ENCODE measurements around the gene ZBTB7C. TPM values are rescaled to one million over a fixed set of nuclear protein-coding genes. Genes with fewer than 3 reads are reported as not detected.
A peak's percentile ranks its signal among the peaks of the same experiment; 100 is the strongest.

ZBTB7C gene
- total and polyA plus RNA-seq, 3 experiments from 2014 or later = 0.13 TPM; not detected in 2

DNA sequence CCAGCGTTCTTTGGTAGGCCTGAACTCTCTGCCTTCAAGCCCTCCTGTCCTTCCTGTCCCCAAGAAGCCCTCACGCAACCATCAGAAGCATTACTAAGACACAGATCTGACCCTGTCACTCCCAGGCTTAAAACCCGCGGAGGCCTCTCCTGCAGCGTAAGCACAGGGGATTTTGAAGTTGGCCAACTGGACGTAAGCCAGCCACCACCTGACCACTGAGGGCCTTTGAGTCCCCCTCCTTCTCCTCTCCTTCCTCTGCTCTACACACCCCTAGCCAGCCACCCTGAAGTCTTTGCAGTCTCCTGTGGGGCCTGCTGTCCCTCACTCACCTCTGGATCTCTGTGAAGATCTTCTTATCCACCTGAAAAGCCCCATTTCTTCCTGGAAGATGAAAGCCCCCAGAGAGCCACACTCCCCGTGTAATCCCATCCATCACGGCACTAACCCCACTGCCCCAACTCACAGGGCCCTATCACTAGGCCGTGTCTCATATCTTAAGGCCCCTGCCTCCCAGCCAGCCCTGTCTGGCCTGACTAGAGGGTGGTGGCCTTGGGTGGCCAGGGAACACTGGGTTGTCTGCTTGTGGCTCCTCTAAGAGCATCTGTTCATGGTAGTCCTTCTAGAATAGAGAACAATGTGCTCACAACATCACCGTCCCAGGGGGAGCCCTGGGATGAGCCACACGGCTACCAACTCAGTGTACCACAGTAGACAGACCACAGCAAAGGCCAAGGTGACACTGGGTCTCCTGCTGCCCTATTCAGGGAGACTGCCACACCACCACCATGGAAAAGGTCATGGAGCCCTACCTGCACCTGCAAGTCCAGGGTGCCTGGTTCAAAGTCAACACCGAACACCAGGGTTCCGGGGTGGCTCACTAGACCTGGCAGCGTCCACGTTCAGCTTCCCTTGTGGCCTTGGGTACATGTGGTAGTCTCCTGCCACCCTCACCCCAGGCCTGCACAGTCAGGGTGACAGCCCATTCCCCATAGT is 191.6 kb downstream of the ZBTB7C start:
- H3K4me1 Mint-ChIP-seq = no peaks in the 10 kb centered on the region
- CTCF ChIA-PET = no interaction called here

DNA sequence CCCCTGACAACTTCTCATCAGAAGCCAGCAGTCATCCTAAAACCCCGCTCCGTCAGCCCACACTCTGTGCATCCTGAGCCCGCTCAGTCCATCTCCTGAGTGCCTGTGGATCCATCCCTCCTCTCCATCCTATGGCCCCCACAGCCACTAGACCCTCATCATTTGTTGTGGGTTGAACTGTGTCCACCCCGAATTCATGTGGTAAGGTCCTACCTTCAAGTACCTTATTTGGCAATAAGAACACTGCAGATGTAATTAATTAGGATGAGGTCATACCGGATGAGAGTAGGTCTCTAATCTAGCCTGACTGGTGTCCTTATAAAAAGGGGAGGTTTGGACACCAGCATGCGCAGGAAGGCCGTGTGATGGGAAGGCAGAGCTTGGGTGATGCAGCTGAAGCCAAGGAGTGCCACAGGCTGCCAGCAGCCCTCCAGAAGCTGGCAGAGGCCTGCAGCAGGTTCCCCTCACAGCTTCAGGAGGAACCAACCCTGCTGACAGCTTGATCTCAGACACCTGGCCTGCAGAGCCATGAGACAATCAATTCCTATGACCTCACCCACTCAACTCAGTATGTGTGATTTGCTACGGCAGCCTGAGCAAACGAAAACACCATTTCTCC is 192.4 kb downstream of the ZBTB7C start:
- Mint-ChIP-seq H3K4me1 (no peaks in the 10 kb centered on the region), H3K27me3 (peaks cover 3 to 6% of the 10 kb centered on the region in 2 donors), H3K9me3 (peaks cover 0 to 3% (median 0%) of the 10 kb centered on the region in 5 donors), H3K36me3 (no peaks in the 10 kb centered on the region), H3K27ac (no peak overlapping the region), H3K4me3 (no peak overlapping the region)
- POLR2A ChIA-PET = no interaction called here
- Histone ChIP-seq H3K36me3 (ENCODE audit: insufficient read depth, low read length) (no peaks in the 10 kb centered on the region), H3K4me1 (ENCODE audit: insufficient read depth, low read length) (no peaks in the 10 kb centered on the region), H3K9me3 (ENCODE audit: low read length) (no peaks in the 10 kb centered on the region), H3K4me3 (ENCODE audit: low read length) (no peak overlapping the region), H3K27me3 (ENCODE audit: insufficient read depth, low read length, poor library complexity, severe bottlenecking) (no peaks in the 10 kb centered on the region), H3K27ac (ENCODE audit: low read depth, low read length) (no peak overlapping the region)
- CTCF ChIA-PET = no interaction called here
- DNase-seq = no peak

More for the DNA sequence above, 191.6 kb downstream of the ZBTB7C start:
- Histone ChIP-seq H3K27ac (ENCODE audit: low read depth, low read length) (no peak overlapping the region), H3K36me3 (ENCODE audit: insufficient read depth, low read length) (no peaks in the 10 kb centered on the region), H3K4me1 (ENCODE audit: insufficient read depth, low read length) (no peaks in the 10 kb centered on the region), H3K9me3 (ENCODE audit: low read length) (no peaks in the 10 kb centered on the region), H3K4me3 (ENCODE audit: low read length) (no peak overlapping the region), H3K27me3 (ENCODE audit: insufficient read depth, low read length, poor library complexity, severe bottlenecking) (no peaks in the 10 kb centered on the region)
- H3K9me3 Mint-ChIP-seq = peaks cover 0 to 3% (median 0%) of the 10 kb centered on the region in 5 donors
- no peak for DNase-seq
- peaks cover 3 to 6% of the 10 kb centered on the region in 2 donors for H3K27me3 Mint-ChIP-seq
- POLR2A ChIA-PET = no interaction called here
- H3K4me3 Mint-ChIP-seq = no peak overlapping the region
- H3K27ac Mint-ChIP-seq = no peak overlapping the region
- no peaks in the 10 kb centered on the region for H3K36me3 Mint-ChIP-seq

DNA sequence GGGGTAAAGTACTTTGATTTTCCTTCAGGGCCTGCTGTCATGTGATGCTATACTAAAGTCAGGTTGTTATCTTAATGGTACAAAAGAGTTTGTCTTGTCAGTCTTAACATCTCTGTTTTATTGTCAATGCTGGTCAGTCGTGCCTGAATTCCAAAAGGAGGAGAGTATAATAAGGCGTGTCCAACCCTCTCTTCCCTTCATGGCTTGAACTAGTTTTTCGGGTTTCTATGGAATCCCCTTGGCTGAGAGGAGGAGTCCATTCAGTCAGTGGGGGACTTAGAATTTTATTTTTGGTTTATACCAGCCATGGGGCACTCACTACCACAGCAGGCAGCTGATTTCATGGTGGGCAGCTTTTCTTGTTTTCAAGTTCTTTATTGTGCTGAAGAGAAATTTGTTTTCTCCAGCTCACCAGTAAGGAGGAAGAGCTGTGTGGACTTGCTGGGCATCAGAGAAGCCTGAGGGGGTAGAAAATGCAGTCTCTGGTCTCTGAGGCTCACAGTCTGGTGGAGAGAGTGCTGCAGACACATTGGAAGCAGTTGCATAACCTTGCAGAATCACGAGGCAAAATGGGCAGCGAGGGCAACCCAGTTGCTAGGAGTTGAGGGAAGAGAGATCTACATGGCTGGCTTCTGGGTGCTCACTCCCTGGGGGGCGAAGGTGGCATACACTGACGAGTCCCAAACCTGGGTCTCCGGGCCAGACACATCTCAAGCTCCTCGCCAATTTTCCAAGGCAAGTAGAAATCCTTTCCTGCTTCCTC is 193.1 kb downstream of the ZBTB7C start:
- Histone ChIP-seq H3K27me3 (ENCODE audit: insufficient read depth, low read length, poor library complexity, severe bottlenecking) (no peaks in the 10 kb centered on the region), H3K9me3 (ENCODE audit: low read length) (no peaks in the 10 kb centered on the region), H3K36me3 (ENCODE audit: insufficient read depth, low read length) (no peaks in the 10 kb centered on the region), H3K4me1 (ENCODE audit: insufficient read depth, low read length) (no peaks in the 10 kb centered on the region), H3K4me3 (ENCODE audit: low read length) (no peak overlapping the region), H3K27ac (ENCODE audit: low read depth, low read length) (no peak overlapping the region)
- ChIA-PET CTCF (no interaction called here), POLR2A (no interaction called here)
- no peak overlapping the region for H3K4me3 Mint-ChIP-seq
- no peaks in the 10 kb centered on the region for H3K4me1 Mint-ChIP-seq
- no peak overlapping the region for H3K27ac Mint-ChIP-seq
- no peaks in the 10 kb centered on the region for H3K36me3 Mint-ChIP-seq
- peaks cover 3 to 6% of the 10 kb centered on the region in 2 donors for H3K27me3 Mint-ChIP-seq
- no peak for DNase-seq
- peaks cover 0 to 3% (median 0%) of the 10 kb centered on the region in 5 donors for H3K9me3 Mint-ChIP-seq

DNA sequence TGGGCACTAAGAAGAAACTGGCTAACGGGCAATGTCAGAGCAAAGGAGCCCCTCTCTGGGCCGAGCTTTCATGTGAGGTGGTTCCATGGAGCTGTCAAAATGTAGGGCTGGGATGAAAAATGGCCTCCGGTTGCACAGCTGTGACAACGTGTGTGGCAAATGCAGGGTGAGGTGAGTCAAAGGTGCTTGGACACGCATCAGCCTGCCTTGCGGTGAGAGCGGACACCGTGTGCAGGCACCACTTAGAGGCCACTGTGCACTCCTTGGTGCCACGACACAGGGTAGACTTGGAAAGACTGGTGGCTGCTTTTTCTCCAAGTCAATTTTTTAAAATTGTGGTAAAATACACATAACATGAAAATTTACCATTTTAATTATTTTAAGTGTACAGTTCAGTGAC is 195.4 kb downstream of the ZBTB7C start:
- H3K4me1 ChIP-seq (ENCODE audit: insufficient read depth, low read length) = no peaks in the 10 kb centered on the region
- Mint-ChIP-seq H3K36me3 (no peaks in the 10 kb centered on the region), H3K4me3 (no peak overlapping the region), H3K9me3 (peaks cover 0 to 3% (median 0%) of the 10 kb centered on the region in 5 donors), H3K27me3 (peaks cover 3 to 9% of the 10 kb centered on the region in 2 donors), H3K27ac (no peak overlapping the region), H3K4me1 (no peaks in the 10 kb centered on the region)
- no peak overlapping the region for H3K27ac ChIP-seq (ENCODE audit: low read depth, low read length)
- no peak for DNase-seq
- no peaks in the 10 kb centered on the region for H3K36me3 ChIP-seq (ENCODE audit: insufficient read depth, low read length)
- CTCF ChIA-PET = interaction anchor here (1.3 kb wide), 1 partner anchor 9 kb away, joined by 3 read pairs; no protein-coding TSS in a partner anchor
- no peak overlapping the region for H3K4me3 ChIP-seq (ENCODE audit: low read length)
- no peaks in the 10 kb centered on the region for H3K9me3 ChIP-seq (ENCODE audit: low read length)
- no peaks in the 10 kb centered on the region for H3K27me3 ChIP-seq (ENCODE audit: insufficient read depth, low read length, poor library complexity, severe bottlenecking)
- POLR2A ChIA-PET = no interaction called here

DNA sequence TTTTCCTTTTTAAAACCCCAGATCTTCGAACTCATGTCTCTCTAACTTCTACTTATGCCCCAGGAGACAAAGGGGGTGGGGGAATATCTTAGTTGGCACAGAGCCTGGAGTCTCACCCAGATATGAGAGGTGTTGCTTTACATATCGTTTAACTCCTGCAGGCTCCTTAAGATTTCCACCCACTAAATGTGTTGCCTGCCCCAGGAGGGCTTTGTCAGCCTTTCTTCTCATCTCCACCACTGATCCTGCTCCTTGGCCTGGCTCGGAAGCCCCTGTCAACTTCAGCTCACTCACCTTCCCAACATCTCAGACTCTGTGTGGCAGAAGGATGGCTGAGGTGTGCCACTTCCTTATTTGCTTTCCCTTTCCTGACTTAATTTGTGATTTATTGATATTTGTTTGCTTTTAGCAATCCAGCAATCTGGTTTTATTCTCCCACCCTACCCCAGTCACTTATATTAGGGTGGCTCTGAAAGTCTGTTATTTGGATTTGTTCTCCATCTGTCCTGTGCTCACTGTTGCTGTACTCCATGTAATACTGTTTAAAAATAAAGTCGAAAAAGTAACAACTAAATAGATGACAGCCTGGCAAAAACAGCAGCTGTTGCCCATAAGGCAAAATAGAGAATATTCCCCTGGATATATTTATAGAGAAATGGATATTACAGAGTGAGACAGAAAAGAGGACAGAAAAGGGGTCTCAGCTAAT is 200.6 kb downstream of the ZBTB7C start:
- Mint-ChIP-seq H3K4me1 (no peaks in the 10 kb centered on the region), H3K36me3 (no peaks in the 10 kb centered on the region), H3K4me3 (no peak overlapping the region), H3K9me3 (peaks cover 0 to 3% (median 0%) of the 10 kb centered on the region in 5 donors), H3K27ac (peak overlapping the region in 1 of 8 donors; percentile 34), H3K27me3 (peaks cover 3 to 29% of the 10 kb centered on the region in 2 donors)
- peaks cover 7% of the 10 kb centered on the region for H3K27me3 ChIP-seq (ENCODE audit: insufficient read depth, low read length, poor library complexity, severe bottlenecking)
- ChIA-PET POLR2A (no interaction called here), CTCF (no interaction called here)
- H3K4me3 ChIP-seq (ENCODE audit: low read length) = no peak overlapping the region
- no peak for DNase-seq
- H3K36me3 ChIP-seq (ENCODE audit: insufficient read depth, low read length) = no peaks in the 10 kb centered on the region
- H3K27ac ChIP-seq (ENCODE audit: low read depth, low read length) = no peak overlapping the region
- no peaks in the 10 kb centered on the region for H3K4me1 ChIP-seq (ENCODE audit: insufficient read depth, low read length)
- H3K9me3 ChIP-seq (ENCODE audit: low read length) = no peaks in the 10 kb centered on the region

DNA sequence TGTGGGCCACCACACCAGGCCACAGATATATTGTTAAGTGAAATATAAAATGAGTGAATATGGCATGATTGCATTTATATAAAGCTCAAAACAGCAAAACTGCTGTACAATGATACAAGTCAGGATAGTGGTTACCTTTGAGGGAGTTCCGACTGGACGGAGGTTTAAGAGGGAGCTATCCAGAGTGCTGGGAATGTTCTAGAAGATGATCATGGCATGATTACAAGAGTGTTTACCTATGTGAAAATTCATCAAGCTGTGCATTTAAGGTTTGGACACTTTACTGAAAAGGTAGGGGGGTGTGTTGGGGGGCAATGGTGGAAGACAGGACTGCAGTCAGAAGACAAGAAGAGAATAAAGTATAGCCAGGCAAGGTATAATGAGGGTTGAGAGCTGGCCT is 201.4 kb downstream of the ZBTB7C start:
- no peak overlapping the region for H3K27ac ChIP-seq (ENCODE audit: low read depth, low read length)
- peaks cover 4 to 30% of the 10 kb centered on the region in 2 donors for H3K27me3 Mint-ChIP-seq
- H3K4me1 Mint-ChIP-seq = no peaks in the 10 kb centered on the region
- H3K4me3 Mint-ChIP-seq = no peak overlapping the region
- H3K36me3 ChIP-seq (ENCODE audit: insufficient read depth, low read length) = no peaks in the 10 kb centered on the region
- no peak overlapping the region for H3K27ac Mint-ChIP-seq
- POLR2A ChIA-PET = no interaction called here
- peaks cover 7% of the 10 kb centered on the region for H3K27me3 ChIP-seq (ENCODE audit: insufficient read depth, low read length, poor library complexity, severe bottlenecking)
- no peaks in the 10 kb centered on the region for H3K4me1 ChIP-seq (ENCODE audit: insufficient read depth, low read length)
- peaks cover 0 to 2% (median 0%) of the 10 kb centered on the region in 5 donors for H3K9me3 Mint-ChIP-seq
- H3K9me3 ChIP-seq (ENCODE audit: low read length) = no peaks in the 10 kb centered on the region
- CTCF ChIA-PET = no interaction called here
- no peak overlapping the region for H3K4me3 ChIP-seq (ENCODE audit: low read length)
- no peak for DNase-seq
- no peaks in the 10 kb centered on the region for H3K36me3 Mint-ChIP-seq

DNA sequence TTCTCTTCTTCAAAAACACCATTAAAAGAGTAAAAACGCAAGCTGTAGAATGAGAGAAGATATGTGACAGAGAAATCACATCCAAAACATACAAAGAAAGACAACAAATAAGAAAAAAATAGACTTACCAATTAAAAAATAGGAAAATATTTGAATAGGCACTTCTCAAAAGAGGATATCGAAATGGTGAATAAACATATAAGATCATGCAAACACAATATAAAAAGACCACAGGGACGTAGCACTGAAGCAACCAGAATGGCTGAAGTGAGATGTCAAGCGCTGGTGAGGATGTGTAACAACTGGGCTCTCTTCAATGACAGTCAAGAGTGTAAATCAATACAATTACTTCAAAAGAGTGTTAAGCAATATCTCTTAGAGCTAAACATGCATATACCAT is 202.3 kb downstream of the ZBTB7C start:
- Mint-ChIP-seq H3K4me1 (no peaks in the 10 kb centered on the region), H3K36me3 (no peaks in the 10 kb centered on the region), H3K9me3 (peaks cover 0 to 2% (median 0%) of the 10 kb centered on the region in 5 donors), H3K27me3 (peaks cover 6 to 35% of the 10 kb centered on the region in 2 donors), H3K4me3 (no peak overlapping the region), H3K27ac (no peak overlapping the region)
- no peak overlapping the region for H3K27ac ChIP-seq (ENCODE audit: low read depth, low read length)
- no peak overlapping the region for H3K4me3 ChIP-seq (ENCODE audit: low read length)
- no peaks in the 10 kb centered on the region for H3K9me3 ChIP-seq (ENCODE audit: low read length)
- no peaks in the 10 kb centered on the region for H3K4me1 ChIP-seq (ENCODE audit: insufficient read depth, low read length)
- CTCF ChIA-PET = no interaction called here
- peaks cover 7% of the 10 kb centered on the region for H3K27me3 ChIP-seq (ENCODE audit: insufficient read depth, low read length, poor library complexity, severe bottlenecking)
- no peaks in the 10 kb centered on the region for H3K36me3 ChIP-seq (ENCODE audit: insufficient read depth, low read length)
- DNase-seq = no peak
- POLR2A ChIA-PET = no interaction called here
